ENCODE results near the gene FAM171A2. TPM values are rescaled to one million over a fixed set of nuclear protein-coding genes. Genes with fewer than 3 reads are reported as not detected.

FAM171A2 gene
- total RNA-seq, 1 experiment from 2014 or later, result 27.5 TPM

GRCh38 chr17:44387804-44388203 lies 24.2 kb upstream of the FAM171A2 start:
- Histone ChIP-seq H3K23ac (ENCODE audit: insufficient read length, low read depth, low read length) (no peak overlapping the region), H2BK12ac (ENCODE audit: insufficient read length, low read depth, low read length) (no peak overlapping the region), H4K8ac (replicated peaks; ENCODE audit: insufficient read length, low read depth, low read length) (no peak overlapping the region), H3K18ac (ENCODE audit: insufficient read length, low read depth, low read length) (no peak overlapping the region), H3K4ac (ENCODE audit: low read depth, low read length) (no peak overlapping the region), H2BK120ac (ENCODE audit: low read depth, low read length, poor library complexity, severe bottlenecking) (no peak overlapping the region), H4K20me1 (ENCODE audit: control insufficient read depth, insufficient read depth, insufficient read length) (no peaks in the 10 kb centered on the region), H2BK5ac (ENCODE audit: insufficient read length, low read length) (no peak overlapping the region), H3K4me2 (ENCODE audit: insufficient read depth, insufficient read length, low read length) (no peak overlapping the region), H3K14ac (ENCODE audit: insufficient read depth, low read length) (no peak overlapping the region), H3K56ac (ENCODE audit: insufficient read length, low read depth, low read length) (no peak overlapping the region), H2BK20ac (ENCODE audit: low read depth, low read length, poor library complexity, severe bottlenecking) (no peak overlapping the region), H3K79me1 (ENCODE audit: insufficient read depth, low read depth, low read length, poor library complexity, severe bottlenecking) (no peaks in the 10 kb centered on the region), H2AK5ac (ENCODE audit: insufficient read length, low read length) (no peak overlapping the region), H3K23me2 (ENCODE audit: insufficient read length, low read depth, low read length, poor library complexity, severe bottlenecking) (peaks cover 16% of the 10 kb centered on the region), H3T11ph (ENCODE audit: low read length) (no peak overlapping the region), H4K91ac (ENCODE audit: insufficient read length, low read depth, low read length) (no peak overlapping the region), H3K27ac (ENCODE audit: insufficient read length, low read depth, low read length) (no peak overlapping the region), H4K5ac (ENCODE audit: insufficient read length, low read depth, low read length) (no peak overlapping the region), H3K9me3 (ENCODE audit: control insufficient read depth, low read depth, low read length) (no peaks in the 10 kb centered on the region), H3K4me1 (ENCODE audit: insufficient read depth, low read length) (no peaks in the 10 kb centered on the region), H3K27me3 (ENCODE audit: insufficient read depth, low read length) (peaks cover 14% of the 10 kb centered on the region; the same call in 1 of the 2 replicates), H3K79me2 (ENCODE audit: insufficient read depth, low read length) (no peaks in the 10 kb centered on the region), H2BK15ac (ENCODE audit: low read depth, low read length) (no peak overlapping the region), H2AFZ (ENCODE audit: low read length) (no peak overlapping the region), H3K9ac (ENCODE audit: extremely low read depth, insufficient read length, low read length) (no peak overlapping the region)
- H3K4me3 Mint-ChIP-seq, result no peak overlapping the region
- no peaks in the 10 kb centered on the region for H3K36me3 Mint-ChIP-seq (ENCODE audit: insufficient read depth in 1 of 3, low read depth in 3 of 3)
- H3K27me3 Mint-ChIP-seq (ENCODE audit: low read depth), result peaks cover 43% of the 10 kb centered on the region
- no peak for DNase-seq
- H3K27ac Mint-ChIP-seq, result no peak overlapping the region
- TF ChIP-seq CTCF (conservative IDR thresholded peaks at IDR 0.05), result no peak
- peaks cover 11 to 22% of the 10 kb centered on the region in 2 experiments for H3K4me1 Mint-ChIP-seq
- H3K9me3 Mint-ChIP-seq, result no peaks in the 10 kb centered on the region
- WGBS (ENCODE audit: extremely low coverage, insufficient read length, low lambda C conversion rate), result no CpG with 5 or more reads among the region's 2 CpGs

Data from H9 (cell line).